GM19397 (cell line): Measurements from ENCODE around the gene SFXN2.
"Not testable (repeated sequence)": the region's sequence is repeated elsewhere in the genome, so short reads cannot be mapped to it uniquely, and the experiment has no call there.

Experiments
- ATAC-seq: cut with Tn5 transposase; IDR thresholded peaks from one replicate; pipeline ENCODE4 v1.9.1; 2021; ENCODE audit warnings: mild to moderate bottlenecking, moderate library complexity; ENCODE audit not compliant: unreplicated experiment

SFXN2 gene

GRCh38 chr10:102752266-102752930, 38.0 kb downstream of the SFXN2 start:
- ATAC-seq, result no peak

DNA sequence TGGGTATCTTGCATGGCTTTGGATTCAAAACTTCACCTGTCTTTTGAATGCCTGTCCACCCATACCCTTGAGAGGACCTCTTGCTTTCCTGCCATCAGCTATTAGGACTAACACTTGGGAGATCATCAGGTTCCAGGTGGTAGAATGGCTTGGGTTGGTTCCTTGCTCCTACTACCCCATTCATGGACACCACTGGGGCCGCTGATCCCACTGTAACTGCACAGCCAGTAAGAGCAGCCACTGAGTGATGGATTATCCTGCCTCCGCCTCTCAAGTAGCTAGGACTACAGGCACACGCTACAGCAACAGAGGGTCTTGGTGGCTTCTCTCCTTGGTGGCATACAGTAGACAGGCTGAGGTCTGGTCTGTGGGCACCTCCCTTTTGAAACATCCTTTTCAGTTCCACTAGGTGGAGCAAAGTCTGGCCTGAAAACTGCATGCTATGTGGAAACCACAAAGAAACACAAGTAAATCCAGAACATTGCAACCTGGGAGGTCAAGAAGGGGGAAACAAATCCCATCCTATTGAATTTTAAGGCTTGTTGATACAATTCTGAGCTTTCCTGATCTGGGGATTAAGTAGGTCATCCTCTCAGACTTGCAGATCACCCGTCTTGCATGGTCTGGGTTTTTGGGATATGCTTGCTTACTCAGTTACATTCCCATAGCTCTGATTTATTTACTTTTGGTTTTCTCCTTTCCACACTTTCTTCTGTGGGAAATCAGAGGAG, 38.7 kb downstream of the SFXN2 start:
- no peak for ATAC-seq

GRCh38 chr10:102753718-102754117, 39.3 kb downstream of the SFXN2 start:
- ATAC-seq, result no peak

DNA sequence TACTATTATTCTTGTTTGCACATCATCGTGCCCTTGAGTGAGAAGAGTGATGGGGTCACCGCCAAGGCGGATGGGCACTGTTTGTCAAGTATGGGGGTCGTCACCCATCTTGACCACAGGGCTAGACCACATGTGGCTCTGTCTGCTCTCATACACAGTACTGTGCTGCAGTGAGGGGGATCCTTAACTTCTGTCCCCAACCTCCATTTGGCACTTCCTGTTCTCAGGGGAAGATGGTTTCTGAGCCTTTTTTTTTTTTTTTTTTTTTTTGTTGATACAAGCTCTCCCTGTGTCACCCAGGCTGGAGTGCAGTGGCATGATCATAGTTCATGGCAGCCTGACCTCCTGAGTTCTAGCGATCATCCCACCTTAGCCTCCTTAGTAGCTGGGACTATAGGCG, 42.9 kb downstream of the SFXN2 start:
- ATAC-seq, result no peak

GRCh38 chr10:102758240-102758932, 44.0 kb downstream of the SFXN2 start:
- no peak for ATAC-seq

DNA sequence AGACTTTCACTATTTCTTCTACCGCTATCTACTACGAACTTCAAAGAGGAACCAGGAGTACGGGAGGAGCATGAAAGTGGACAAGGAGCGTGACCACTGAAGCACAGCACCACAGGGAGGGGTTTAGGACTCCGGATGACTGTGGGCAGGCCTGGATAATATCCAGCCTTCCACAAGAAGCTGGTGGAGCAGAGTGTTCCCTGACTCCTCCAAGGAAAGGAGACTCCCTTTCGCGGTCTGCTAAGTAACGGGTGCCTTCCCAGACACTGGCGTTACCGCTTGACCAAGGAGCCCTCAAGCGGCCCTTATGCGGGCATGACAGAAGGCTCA, 44.5 kb downstream of the SFXN2 start:
- ATAC-seq, result not testable (repeated sequence)

DNA sequence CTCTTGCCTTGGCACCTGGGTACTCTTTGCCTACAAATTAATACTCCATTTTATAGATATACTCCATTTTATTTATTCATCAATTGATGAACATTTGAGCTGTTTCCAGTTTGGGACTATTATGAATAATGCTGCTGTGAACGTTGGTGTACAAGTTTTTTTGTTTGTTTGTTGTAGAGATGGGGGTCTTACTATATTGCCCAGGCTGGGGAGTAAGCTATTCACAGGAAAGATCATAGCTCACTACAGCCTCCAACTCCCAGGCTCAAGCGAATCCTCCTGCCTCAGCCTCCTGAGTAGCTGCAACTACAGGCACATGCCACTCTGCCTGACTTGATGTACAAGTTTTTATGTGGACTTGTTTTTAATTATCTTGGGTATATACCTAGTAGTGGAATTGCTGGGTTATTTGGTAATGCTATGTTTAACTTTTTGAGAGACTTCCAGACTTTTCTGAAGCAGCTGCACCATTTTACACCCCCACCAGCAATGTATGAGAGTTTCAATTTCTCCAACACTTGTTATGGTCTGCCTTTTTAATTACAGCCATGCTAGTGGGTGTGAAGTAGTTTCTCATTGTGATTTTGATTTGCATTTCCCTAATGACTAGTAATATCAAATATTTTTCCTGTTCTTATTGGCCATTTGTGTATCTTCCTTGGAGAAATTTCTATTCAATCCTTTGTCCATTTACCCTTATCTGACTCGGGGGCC, 45.2 kb downstream of the SFXN2 start:
- ATAC-seq, result no peak

DNA sequence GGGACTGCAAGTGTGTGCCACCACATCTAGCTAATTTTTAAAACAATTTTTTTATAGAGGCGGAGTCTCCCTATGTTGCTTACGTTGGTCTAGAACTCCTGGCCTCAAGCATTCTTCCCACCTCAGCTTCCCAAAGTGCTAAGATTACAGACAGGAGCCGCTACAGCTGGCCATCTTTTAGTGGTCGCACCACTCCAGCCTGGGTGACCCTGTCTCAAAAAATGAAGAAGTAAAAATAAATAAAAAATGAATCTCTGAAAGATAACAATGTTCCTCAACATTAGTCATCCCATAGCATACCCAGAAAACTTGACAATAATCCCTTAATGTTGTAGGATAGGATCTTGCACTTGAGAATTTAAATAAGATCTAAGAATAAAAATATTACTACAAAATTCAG, 47.5 kb downstream of the SFXN2 start:
- ATAC-seq, result no peak

DNA sequence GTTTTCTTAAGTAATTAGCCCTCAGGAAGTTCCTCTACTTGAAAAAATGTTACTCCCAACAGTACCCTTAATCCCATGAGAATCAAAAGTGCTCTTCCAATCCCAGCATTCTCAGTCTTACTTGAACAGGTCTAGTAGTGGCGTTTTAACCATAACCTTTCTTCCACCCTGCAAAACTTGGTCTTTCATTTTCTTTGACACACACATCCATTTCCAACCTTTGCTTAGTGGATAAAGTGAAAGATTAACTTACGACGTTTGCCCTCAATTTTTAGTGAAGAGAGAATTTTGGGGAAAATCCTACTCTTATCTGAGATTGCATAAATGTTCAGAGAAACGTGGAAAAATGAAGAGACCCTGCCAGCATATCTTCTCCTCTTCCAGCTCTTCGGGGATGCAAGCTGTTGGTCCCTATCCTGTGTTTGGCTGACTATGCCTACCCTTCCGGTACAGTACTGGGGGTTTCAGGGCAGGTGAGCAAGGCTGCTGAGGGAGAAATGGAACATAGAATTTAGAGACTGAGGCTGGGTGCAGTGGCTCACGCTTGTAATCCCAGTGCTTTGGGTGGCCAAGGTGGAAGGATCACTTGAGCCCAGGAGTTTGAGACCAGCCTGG, 48.1 kb downstream of the SFXN2 start:
- ATAC-seq, result no peak

DNA sequence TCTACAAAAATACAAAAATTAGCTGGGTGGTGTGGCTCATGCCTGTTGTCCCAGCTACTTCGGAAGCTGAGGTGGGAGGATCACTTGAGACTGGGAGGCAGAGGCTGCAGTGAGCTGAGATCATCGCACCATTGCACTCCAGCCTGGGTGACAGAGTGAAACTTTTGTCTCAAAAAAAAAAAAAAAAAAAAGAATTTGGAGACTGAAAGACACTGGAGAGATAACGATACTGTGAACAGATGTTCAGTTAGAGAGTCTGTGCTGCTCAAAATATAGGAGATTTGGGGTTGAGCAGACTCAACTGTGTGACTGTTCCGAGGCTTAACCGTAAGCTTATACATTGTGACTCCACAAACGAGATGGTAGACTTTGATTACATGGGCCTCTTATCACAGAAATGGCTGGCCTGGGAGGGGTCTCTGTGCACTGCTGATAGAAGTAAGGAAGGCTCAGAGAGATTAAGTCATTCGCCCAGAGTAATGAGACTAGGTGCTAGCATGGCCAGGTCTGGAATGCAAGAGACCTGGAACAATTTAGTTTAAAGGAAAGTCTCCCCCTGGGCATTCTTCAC, 48.7 kb downstream of the SFXN2 start:
- ATAC-seq, result no peak

- no peak for ATAC-seq
These were observed 50.2 kb downstream of the SFXN2 start for GRCh38 chr10:102764470-102765161.

DNA sequence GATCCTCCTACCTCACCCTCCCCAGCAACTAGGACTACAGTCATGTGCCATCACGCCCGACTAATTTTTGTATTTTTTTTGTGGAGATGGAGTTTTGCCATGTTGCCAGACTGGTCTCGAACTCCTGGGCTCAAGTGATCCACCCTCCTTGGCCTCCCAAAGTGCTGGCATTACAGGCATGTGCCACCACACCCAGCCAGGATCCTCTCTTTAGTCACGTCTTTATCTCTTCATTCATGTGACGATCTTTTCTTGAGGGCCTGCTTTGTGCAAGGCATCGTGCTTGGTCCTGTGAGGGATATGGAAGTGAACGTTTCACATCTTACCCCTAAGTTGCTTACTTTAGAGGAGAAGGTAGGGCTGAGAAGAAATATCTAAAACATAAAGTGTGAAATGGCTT, 50.9 kb downstream of the SFXN2 start:
- no peak for ATAC-seq

DNA sequence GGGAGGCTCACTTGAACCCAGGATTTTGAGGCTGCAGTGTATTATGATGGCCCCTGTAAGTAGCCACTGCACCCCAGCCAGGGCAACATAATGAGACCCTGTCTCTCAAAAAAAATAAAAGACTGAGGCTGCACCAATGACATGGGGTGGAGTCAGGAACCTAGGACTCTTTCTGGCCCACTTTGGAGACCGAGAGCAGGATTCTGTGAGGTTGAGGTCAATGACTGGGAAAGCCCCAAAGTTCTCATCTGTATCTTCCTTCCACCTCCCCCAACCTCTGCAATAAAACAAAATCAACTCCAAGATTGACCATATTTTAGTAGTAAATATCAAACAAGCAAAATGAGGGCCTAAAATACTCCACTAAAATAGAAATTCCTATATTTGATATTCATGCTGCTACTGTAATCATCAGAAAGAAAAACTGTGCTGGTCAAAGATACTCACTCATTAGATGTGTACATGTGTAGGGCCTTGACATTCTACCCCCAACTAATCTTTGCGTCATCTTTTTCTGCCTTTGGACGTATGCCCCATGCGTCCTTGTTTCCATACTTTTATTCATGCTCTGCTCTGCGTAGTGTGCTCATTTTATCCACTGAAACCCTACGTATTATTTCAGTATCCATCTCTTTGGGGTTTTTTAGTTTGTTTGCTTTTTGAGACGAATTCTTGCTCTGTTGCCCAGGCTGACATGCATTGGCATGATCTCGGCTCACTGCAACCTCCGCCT, 53.2 kb downstream of the SFXN2 start:
- no peak for ATAC-seq

GRCh38 chr10:102769375-102770107, 55.1 kb downstream of the SFXN2 start:
- no peak for ATAC-seq

GRCh38 chr10:102770108-102770482, 55.7 kb downstream of the SFXN2 start:
- ATAC-seq, result no peak

- no peak for ATAC-seq
These were observed 56.4 kb downstream of the SFXN2 start for GRCh38 chr10:102770792-102771191.

DNA sequence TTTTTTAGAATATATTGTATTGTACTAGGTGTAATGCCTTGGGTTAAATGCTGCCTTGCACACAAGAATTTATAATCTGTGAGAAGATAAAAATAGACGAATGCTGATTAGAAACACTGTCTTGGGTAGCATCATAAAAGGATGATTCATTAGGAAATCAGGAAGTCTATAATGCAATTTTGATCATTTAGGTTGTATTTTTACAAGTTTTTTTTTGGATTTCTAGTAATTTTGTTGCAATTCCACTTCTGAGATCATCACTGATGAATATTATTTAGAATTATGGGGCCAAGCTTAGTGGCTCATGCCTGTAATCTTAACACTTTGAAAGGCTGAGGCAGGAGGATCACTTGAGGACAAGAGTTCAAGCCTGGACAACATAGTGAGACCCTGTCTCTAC, 58.9 kb downstream of the SFXN2 start:
- ATAC-seq, result no peak

GRCh38 chr10:102773986-102774385, 59.5 kb downstream of the SFXN2 start:
- no peak for ATAC-seq
